ENCODE results near the gene DKK3.

The DKK3 gene

DNA sequence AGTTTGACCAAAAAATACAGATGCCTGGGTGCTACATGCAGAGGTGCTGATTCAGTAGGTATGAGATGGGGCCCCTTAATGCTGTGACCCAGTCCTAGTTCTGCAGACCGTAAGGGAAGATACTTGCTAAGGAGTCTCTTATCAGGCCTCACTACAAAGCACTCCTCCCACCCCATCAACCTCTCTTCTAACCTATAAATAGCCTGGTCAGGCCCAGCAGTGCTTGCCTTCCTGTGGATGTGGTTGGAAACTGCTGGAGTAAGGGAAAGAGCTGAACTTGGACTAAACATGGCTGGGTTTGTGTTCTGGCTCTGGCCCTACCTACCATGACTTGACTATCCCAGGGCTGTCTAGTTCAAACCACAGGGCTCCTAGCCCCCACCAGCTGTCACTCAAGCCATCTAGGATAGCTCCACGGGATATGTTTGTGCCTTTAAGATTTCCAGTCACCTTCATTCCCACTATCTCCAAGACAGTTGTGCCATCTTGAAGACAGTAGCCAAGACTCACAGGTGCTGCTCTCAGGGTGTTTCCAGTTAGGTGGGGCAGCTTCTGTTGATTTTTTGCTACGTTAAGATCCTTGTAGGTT, 9.5 kb upstream of the DKK3 start:
- Histone ChIP-seq H4K20me1 (ENCODE audit: low read depth, low read length) (no peaks in the 10 kb centered on the region), H3K4me2 (ENCODE audit: low read depth, low read length, poor library complexity, severe bottlenecking) (no peak overlapping the region)

GRCh38 chr11:12017243-12017678, 8.8 kb upstream of the DKK3 start:
- no peak overlapping the region for H3K27ac ChIP-seq (ENCODE audit: low read depth, low read length)
- no peaks in the 10 kb centered on the region for H3K9me3 ChIP-seq (ENCODE audit: insufficient read depth, low read length)
- no peak overlapping the region for H2AFZ ChIP-seq (ENCODE audit: low read depth, low read length, severe bottlenecking)
- H3K4me2 ChIP-seq (ENCODE audit: low read depth, low read length, poor library complexity, severe bottlenecking): no peak overlapping the region
- no peak overlapping the region for H3K4me3 ChIP-seq (ENCODE audit: insufficient read depth, low read length, poor library complexity, severe bottlenecking)
- no peaks in the 10 kb centered on the region for H3K27me3 ChIP-seq (ENCODE audit: low read length)
- H4K20me1 ChIP-seq (ENCODE audit: low read depth, low read length): no peaks in the 10 kb centered on the region
- no peaks in the 10 kb centered on the region for H3K79me2 ChIP-seq (ENCODE audit: insufficient read depth, low read length)
- no peaks in the 10 kb centered on the region for H3K9me2 ChIP-seq (replicated peaks; ENCODE audit: insufficient read depth, low read length)
- H3F3A ChIP-seq (ENCODE audit: insufficient read depth): no peaks in the 10 kb centered on the region
- TF ChIP-seq CTCF (IDR thresholded peaks at IDR 0.05; ENCODE audit: insufficient read depth, low read length, poor library complexity, severe bottlenecking): no peak
- TF ChIP-seq EZH2phosphoT487 (conservative IDR thresholded peaks at IDR 0.05; ENCODE audit: low read length): no peak
- H3K36me3 ChIP-seq (ENCODE audit: low read length): no peaks in the 10 kb centered on the region
- H3K9ac ChIP-seq (ENCODE audit: low read length): no peak overlapping the region

More for the DNA sequence above, 9.5 kb upstream of the DKK3 start:
- Histone ChIP-seq H3K9me3 (ENCODE audit: insufficient read depth, low read length) (no peaks in the 10 kb centered on the region), H3K9ac (ENCODE audit: low read length) (no peak overlapping the region), H3K4me3 (ENCODE audit: insufficient read depth, low read length, poor library complexity, severe bottlenecking) (no peak overlapping the region), H3K27ac (ENCODE audit: low read depth, low read length) (no peak overlapping the region), H3K9me2 (replicated peaks; ENCODE audit: insufficient read depth, low read length) (no peaks in the 10 kb centered on the region), H3K79me2 (ENCODE audit: insufficient read depth, low read length) (no peaks in the 10 kb centered on the region), H2AFZ (ENCODE audit: low read depth, low read length, severe bottlenecking) (no peak overlapping the region), H3F3A (ENCODE audit: insufficient read depth) (no peaks in the 10 kb centered on the region), H3K36me3 (ENCODE audit: low read length) (no peaks in the 10 kb centered on the region), H3K27me3 (ENCODE audit: low read length) (no peaks in the 10 kb centered on the region)
- TF ChIP-seq EZH2phosphoT487 (conservative IDR thresholded peaks at IDR 0.05; ENCODE audit: low read length) (no peak), CTCF (IDR thresholded peaks at IDR 0.05; ENCODE audit: insufficient read depth, low read length, poor library complexity, severe bottlenecking) (no peak)

DNA sequence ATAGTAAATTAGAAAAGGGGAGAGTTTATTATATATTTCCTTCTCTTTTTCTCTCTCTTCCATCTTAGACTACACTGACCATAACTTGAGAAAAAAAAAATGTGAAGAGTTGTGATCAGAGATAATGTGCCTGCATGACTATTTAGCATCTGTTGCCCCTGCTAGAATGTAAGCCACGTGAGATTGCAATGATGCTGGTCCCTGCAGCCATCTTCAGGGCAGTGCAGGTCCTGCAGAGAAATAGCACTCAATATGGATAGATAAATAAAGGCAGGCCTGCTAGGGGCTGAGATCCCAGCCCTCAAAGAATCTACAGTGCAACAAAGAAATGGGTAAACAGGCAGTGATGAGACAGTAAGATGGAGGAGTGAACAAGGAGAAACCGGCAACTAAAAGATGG, 7.8 kb upstream of the DKK3 start:
- Histone ChIP-seq H3K9ac (ENCODE audit: low read length) (no peak overlapping the region), H3K9me3 (ENCODE audit: insufficient read depth, low read length) (no peaks in the 10 kb centered on the region), H3K4me3 (ENCODE audit: insufficient read depth, low read length, poor library complexity, severe bottlenecking) (no peak overlapping the region), H4K20me1 (ENCODE audit: low read depth, low read length) (no peaks in the 10 kb centered on the region), H3K27me3 (ENCODE audit: low read length) (no peaks in the 10 kb centered on the region), H3K9me2 (replicated peaks; ENCODE audit: insufficient read depth, low read length) (no peaks in the 10 kb centered on the region), H3K27ac (ENCODE audit: low read depth, low read length) (no peak overlapping the region), H2AFZ (ENCODE audit: low read depth, low read length, severe bottlenecking) (no peak overlapping the region), H3K36me3 (ENCODE audit: low read length) (no peaks in the 10 kb centered on the region), H3K4me2 (ENCODE audit: low read depth, low read length, poor library complexity, severe bottlenecking) (no peak overlapping the region), H3F3A (ENCODE audit: insufficient read depth) (no peaks in the 10 kb centered on the region), H3K79me2 (ENCODE audit: insufficient read depth, low read length) (no peaks in the 10 kb centered on the region)
- TF ChIP-seq EZH2phosphoT487 (conservative IDR thresholded peaks at IDR 0.05; ENCODE audit: low read length) (no peak), CTCF (IDR thresholded peaks at IDR 0.05; ENCODE audit: insufficient read depth, low read length, poor library complexity, severe bottlenecking) (no peak)
